Uterus (tissue), 4 donors: ENCODE measurements around the gene ACO2. TPM values are rescaled to one million over a fixed set of nuclear protein-coding genes. Genes with fewer than 3 reads are reported as not detected.
A peak's percentile ranks its signal among the peaks of the same experiment; 100 is the strongest.
"Not testable (repeated sequence)": the region's sequence is repeated elsewhere in the genome, so short reads cannot be mapped to it uniquely, and the experiment has no call there.

Experiments
- DNase-seq, 2 donors: peaks; one replicate each; pipeline ENCODE4 v3.0.0-alpha.2; 2019 to 2020
- H3K27ac ChIP-seq, 2 donors: fragments of 200-600 bp; sonication (generic); 1 replicate in 1 of 2; 2 replicates in 1 of 2; pipeline ENCODE4 v1.5.1; 2016 to 2018
- H3K27me3 ChIP-seq, 2 donors: fragments of 200-600 bp; sonication (generic); one replicate each; pipeline ENCODE4 v1.5.1; 2018 to 2019; ENCODE audit warnings: control low read depth in 1 of 2
- H3K36me3 ChIP-seq, 2 donors: fragments of 200-600 bp; sonication (generic); one replicate each; pipeline ENCODE4 v1.5.1; 2019; ENCODE audit warnings: control low read depth in 1 of 2
- H3K4me1 ChIP-seq, 2 donors: fragments of 200-600 bp; sonication (generic); one replicate each; pipeline ENCODE4 v1.5.1; 2018 to 2019; ENCODE audit warnings: control low read depth in 1 of 2
- H3K4me3 ChIP-seq, 2 donors: fragments of 200-600 bp; sonication (generic); 1 replicate in 1 of 2; 2 replicates in 1 of 2; pipeline ENCODE4 v1.5.1; 2018 to 2019; ENCODE audit warnings: mild to moderate bottlenecking in 1 of 2
- H3K9me3 ChIP-seq, 2 donors: fragments of 200-600 bp; sonication (generic); one replicate each; pipeline ENCODE4 v1.5.1; 2019; ENCODE audit warnings: control low read depth in 1 of 2
- CTCF ChIP-seq, 4 experiments: fragments of 200-600 bp in 2 of 4; fragments of 450-650 bp in 2 of 4; sonication (generic) in 2 of 4; IDR thresholded peaks; one replicate each; pipeline ENCODE4 v1.5.1; 2016 to 2019; ENCODE audit warnings: antibody characterized with exemption in 4 of 4, mild to moderate bottlenecking in 2 of 4, moderate library complexity in 1 of 4
- POLR2A ChIP-seq, 2 donors: fragments of 450-650 bp; IDR thresholded peaks; one replicate each; pipeline ENCODE4 v1.6.1; 2016; ENCODE audit warnings: antibody characterized with exemption in 2 of 2, mild to moderate bottlenecking in 1 of 2, moderate library complexity in 1 of 2
- intact Hi-C: fragments of 100-400 bp; cut with DNase I; formaldehyde crosslinking; loops from one replicate; pipeline ENCODE4 v1.15.1; 2023; ENCODE audit warnings: low total_unique reads
- total RNA-seq, 4 donors: library from RNA; depleted of rRNA in 3 of 4; stranded (reverse); fragments of >200 nt in 3 of 4; gene quantifications; one replicate each; pipeline versions ENCODE4 v1.1.0 to v1.2.4, GENCODE V29; 2014 to 2023
- donor health status: DM: yes; HTN: yes; CAD: no.

Gene ACO2
- total RNA-seq, 4 donors from 2014 or later = 21.5 to 64.4 (median 47.1) TPM

- no peaks in the 10 kb centered on the region for H3K27me3 ChIP-seq
- H3K36me3 ChIP-seq = no peaks in the 10 kb centered on the region
- no peaks in the 10 kb centered on the region for H3K9me3 ChIP-seq
- TF ChIP-seq CTCF (IDR thresholded peaks at IDR 0.05) = no peak
- H3K4me1 ChIP-seq = peaks cover 0 to 9% of the 10 kb centered on the region in 2 donors
- DNase-seq = no peak
- H3K27ac ChIP-seq = peak overlapping the region; percentile 28 to 96
- H3K4me3 ChIP-seq = no peak overlapping the region
- intact Hi-C loops = no loop called here
Observed at GRCh38 chr22:41568811-41569210, 99.9 kb downstream of the ACO2 start.

GRCh38 chr22:41570221-41570620 is 101.3 kb downstream of the ACO2 start:
- Histone ChIP-seq H3K36me3 (no peaks in the 10 kb centered on the region), H3K27ac (peak overlapping the region in 1 of 2 donors; percentile 1), H3K27me3 (no peaks in the 10 kb centered on the region), H3K9me3 (no peaks in the 10 kb centered on the region), H3K4me3 (no peak overlapping the region), H3K4me1 (peaks cover 0 to 17% of the 10 kb centered on the region in 2 donors)
- no peak for TF ChIP-seq CTCF (IDR thresholded peaks at IDR 0.05)
- no peak for TF ChIP-seq POLR2A (IDR thresholded peaks at IDR 0.05)
- no peak for DNase-seq
- intact Hi-C loops = no loop called here

- H3K4me1 ChIP-seq = peaks cover 0 to 13% of the 10 kb centered on the region in 2 donors
- no peak for TF ChIP-seq CTCF (IDR thresholded peaks at IDR 0.05)
- TF ChIP-seq POLR2A (IDR thresholded peaks at IDR 0.05) = no peak
- no peak overlapping the region for H3K4me3 ChIP-seq
- no peaks in the 10 kb centered on the region for H3K9me3 ChIP-seq
- intact Hi-C loops = no loop called here
- no peaks in the 10 kb centered on the region for H3K27me3 ChIP-seq
- H3K36me3 ChIP-seq = no peaks in the 10 kb centered on the region
- DNase-seq = no peak
- H3K27ac ChIP-seq = no peak overlapping the region
Observed at GRCh38 chr22:41571786-41572185, 102.9 kb downstream of the ACO2 start.

GRCh38 chr22:41572305-41572704 is 103.4 kb downstream of the ACO2 start:
- H3K27me3 ChIP-seq, DNase-seq, H3K9me3 ChIP-seq, H3K4me3 ChIP-seq, H3K27ac ChIP-seq, H3K36me3 ChIP-seq, intact Hi-C loops: not testable (repeated sequence)
- peaks cover 0 to 12% of the 10 kb centered on the region in 2 donors for H3K4me1 ChIP-seq

GRCh38 chr22:41573677-41574076 is 104.8 kb downstream of the ACO2 start:
- H3K27me3 ChIP-seq = no peaks in the 10 kb centered on the region
- peak overlapping the region in 1 of 2 donors; percentile 72 for H3K27ac ChIP-seq
- no peaks in the 10 kb centered on the region for H3K9me3 ChIP-seq
- no peak for DNase-seq
- TF ChIP-seq CTCF (IDR thresholded peaks at IDR 0.05) (no peak), POLR2A (IDR thresholded peaks at IDR 0.05) (no peak)
- no peaks in the 10 kb centered on the region for H3K36me3 ChIP-seq
- no peak overlapping the region for H3K4me3 ChIP-seq
- intact Hi-C loops = no loop called here
- peaks cover 0 to 10% of the 10 kb centered on the region in 2 donors for H3K4me1 ChIP-seq

GRCh38 chr22:41574847-41575381 is 106.0 kb downstream of the ACO2 start:
- H3K36me3 ChIP-seq = no peaks in the 10 kb centered on the region
- peak overlapping the region; percentile 69 to 72 for H3K27ac ChIP-seq
- no peaks in the 10 kb centered on the region for H3K27me3 ChIP-seq
- intact Hi-C loops = no loop called here
- no peak overlapping the region for H3K4me3 ChIP-seq
- H3K4me1 ChIP-seq = peaks cover 0 to 10% of the 10 kb centered on the region in 2 donors
- peak; percentile 81 to 83 for DNase-seq
- H3K9me3 ChIP-seq = no peaks in the 10 kb centered on the region
- TF ChIP-seq POLR2A (IDR thresholded peaks at IDR 0.05) = no peak
